ENCODE results near the gene CPLX3.

DNA sequence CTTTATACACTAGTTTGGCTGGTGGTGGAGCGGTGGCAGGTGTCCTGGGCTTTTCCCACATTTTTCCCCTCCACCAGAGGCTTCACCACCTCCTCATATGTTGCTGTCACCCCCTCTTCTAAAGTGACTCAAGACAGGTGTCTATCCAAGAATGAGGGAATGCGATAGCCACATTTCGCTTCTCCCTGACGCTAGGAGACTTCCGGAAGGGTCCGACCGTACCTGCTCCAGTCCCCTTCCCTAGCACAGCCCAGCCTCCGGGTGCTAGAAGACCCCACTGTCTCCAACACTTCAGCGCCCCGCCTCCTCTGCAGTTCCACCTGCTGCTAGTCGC, 46.2 kb downstream of the CPLX3 start:
- TF ChIP-seq, protein P1, sequence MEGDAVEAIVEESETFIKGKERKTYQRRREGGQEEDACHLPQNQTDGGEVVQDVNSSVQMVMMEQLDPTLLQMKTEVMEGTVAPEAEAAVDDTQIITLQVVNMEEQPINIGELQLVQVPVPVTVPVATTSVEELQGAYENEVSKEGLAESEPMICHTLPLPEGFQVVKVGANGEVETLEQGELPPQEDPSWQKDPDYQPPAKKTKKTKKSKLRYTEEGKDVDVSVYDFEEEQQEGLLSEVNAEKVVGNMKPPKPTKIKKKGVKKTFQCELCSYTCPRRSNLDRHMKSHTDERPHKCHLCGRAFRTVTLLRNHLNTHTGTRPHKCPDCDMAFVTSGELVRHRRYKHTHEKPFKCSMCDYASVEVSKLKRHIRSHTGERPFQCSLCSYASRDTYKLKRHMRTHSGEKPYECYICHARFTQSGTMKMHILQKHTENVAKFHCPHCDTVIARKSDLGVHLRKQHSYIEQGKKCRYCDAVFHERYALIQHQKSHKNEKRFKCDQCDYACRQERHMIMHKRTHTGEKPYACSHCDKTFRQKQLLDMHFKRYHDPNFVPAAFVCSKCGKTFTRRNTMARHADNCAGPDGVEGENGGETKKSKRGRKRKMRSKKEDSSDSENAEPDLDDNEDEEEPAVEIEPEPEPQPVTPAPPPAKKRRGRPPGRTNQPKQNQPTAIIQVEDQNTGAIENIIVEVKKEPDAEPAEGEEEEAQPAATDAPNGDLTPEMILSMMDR (IDR thresholded peaks at IDR 0.05) = no peak
- TF ChIP-seq POLR2A (IDR thresholded peaks at IDR 0.05) = no peak

Measured in breast epithelium (tissue), 3 donors.